AG09319 (cell line): Measurements from ENCODE around the gene CRYBG2.
"Not testable (repeated sequence)": the region's sequence is repeated elsewhere in the genome, so short reads cannot be mapped to it uniquely, and the experiment has no call there.

Experiments used
- DNase-seq: peaks from one replicate; pipeline ENCODE4 v3.0.0-alpha.2; 2010; ENCODE audit warnings: low read depth; ENCODE audit errors: extremely low read depth
- TF ChIP-seq, protein P1 (sequence below): IDR thresholded peaks from 2 replicates; pipeline ENCODE4 v1.5.1; 2011; ENCODE audit warnings: low read depth, mild to moderate bottlenecking, inconsistent platforms, low read length, moderate library complexity

CRYBG2 gene

DNA sequence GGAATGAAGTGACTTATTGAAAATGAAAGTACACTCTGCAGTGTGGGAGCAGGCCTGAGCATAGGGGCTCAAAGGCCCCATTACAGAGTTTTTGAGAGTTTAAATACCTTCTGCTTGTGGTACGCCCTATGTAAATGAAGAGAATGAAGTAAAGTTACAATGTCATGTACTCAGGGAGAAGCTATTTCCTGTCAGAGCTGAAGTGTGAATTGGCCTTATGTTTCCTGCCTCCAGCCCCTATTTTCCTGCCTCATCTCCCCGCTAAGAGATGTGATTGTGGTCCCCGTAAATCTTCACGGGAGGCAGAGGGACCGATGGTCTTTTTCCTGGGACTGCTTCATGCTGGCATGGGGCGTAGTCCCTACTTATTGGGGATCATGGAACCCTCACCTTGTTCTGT, 21.2 kb upstream of the CRYBG2 start:
- TF ChIP-seq, protein P1, sequence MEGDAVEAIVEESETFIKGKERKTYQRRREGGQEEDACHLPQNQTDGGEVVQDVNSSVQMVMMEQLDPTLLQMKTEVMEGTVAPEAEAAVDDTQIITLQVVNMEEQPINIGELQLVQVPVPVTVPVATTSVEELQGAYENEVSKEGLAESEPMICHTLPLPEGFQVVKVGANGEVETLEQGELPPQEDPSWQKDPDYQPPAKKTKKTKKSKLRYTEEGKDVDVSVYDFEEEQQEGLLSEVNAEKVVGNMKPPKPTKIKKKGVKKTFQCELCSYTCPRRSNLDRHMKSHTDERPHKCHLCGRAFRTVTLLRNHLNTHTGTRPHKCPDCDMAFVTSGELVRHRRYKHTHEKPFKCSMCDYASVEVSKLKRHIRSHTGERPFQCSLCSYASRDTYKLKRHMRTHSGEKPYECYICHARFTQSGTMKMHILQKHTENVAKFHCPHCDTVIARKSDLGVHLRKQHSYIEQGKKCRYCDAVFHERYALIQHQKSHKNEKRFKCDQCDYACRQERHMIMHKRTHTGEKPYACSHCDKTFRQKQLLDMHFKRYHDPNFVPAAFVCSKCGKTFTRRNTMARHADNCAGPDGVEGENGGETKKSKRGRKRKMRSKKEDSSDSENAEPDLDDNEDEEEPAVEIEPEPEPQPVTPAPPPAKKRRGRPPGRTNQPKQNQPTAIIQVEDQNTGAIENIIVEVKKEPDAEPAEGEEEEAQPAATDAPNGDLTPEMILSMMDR: no peak
- no peak for DNase-seq

- not testable (repeated sequence) for DNase-seq
Measured at GRCh38 chr1:26374361-26374760, 20.4 kb upstream of the CRYBG2 start.

- TF ChIP-seq, protein P1: no peak
- DNase-seq: no peak
Measured at GRCh38 chr1:26373789-26374188, 19.9 kb upstream of the CRYBG2 start.

GRCh38 chr1:26373281-26373680, 19.4 kb upstream of the CRYBG2 start:
- no peak for DNase-seq
- TF ChIP-seq, protein P1: no peak

DNA sequence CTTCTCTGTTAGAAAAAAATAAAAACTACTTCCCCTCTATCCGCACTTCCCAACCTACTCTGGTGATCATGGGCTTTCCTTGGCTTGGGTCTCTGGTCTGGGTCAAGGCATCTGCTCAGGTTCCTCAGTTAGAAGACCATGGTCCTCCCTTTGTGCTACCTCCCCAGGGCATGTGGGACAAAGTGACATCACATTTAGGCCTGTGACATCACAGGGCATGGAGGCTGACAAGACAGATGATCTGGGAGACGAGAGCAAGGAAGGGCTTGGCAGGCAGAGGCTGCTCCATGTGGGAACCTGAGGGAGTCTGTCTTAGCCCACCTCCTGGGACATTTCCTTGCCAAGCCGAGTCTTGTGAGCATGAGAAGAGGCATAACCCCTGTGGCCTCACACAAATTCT, 18.7 kb upstream of the CRYBG2 start, which contains the start of gene ZNF683:
Gene ZNF683, minus strand, starts transcription at position 140 of the 400 bp plus-strand sequence. CDS start 4,179 bp downstream, outside the sequence.
- DNase-seq: not testable (repeated sequence)

- no peak for DNase-seq
- TF ChIP-seq, protein P1: no peak
Measured at GRCh38 chr1:26372039-26372438, 18.1 kb upstream of the CRYBG2 start.

GRCh38 chr1:26370591-26371382, 16.9 kb upstream of the CRYBG2 start:
- no peak for DNase-seq
- TF ChIP-seq, protein P1: no peak

DNA sequence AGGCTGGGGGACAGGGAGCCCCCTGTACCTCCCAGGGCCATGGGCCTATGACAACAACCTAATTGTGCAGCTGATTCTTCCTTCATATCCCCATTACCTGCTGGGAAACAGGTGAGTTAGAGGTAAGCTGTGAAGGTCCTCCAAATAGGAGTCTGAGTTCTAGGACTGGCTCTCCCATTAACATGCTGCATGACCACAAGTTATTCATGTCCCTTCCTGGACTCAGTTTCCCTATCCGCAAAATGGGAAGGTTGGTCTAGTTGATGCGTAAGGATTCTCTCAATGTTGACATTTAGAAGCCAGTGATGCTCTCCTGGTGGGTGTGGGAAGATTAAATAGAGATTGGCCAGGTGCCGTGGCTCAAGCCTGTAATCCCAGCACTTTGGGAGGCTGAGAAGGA, 14.6 kb upstream of the CRYBG2 start:
- DNase-seq: no peak
- TF ChIP-seq, protein P1: no peak
